Nephron progenitor cell (in vitro differentiated cells): ENCODE results near the gene SORCS2.

Experiments used
- DNase-seq: peaks from one replicate; pipeline ENCODE4 v3.0.0; 2021
- H3K27ac Mint-ChIP-seq: 2 replicates; pipeline ENCODE4 v1.8.0; 2021; ENCODE audit warnings: mild to moderate bottlenecking, moderate library complexity, mixed read lengths
- H3K27me3 Mint-ChIP-seq: 2 replicates; pipeline ENCODE4 v1.8.0; 2021; ENCODE audit warnings: mild to moderate bottlenecking, low read depth, mixed read lengths; ENCODE audit not compliant: poor library complexity
- H3K36me3 Mint-ChIP-seq: 2 replicates; pipeline ENCODE4 v1.8.0; 2021; ENCODE audit warnings: low read depth, mixed read lengths
- H3K4me1 Mint-ChIP-seq: 2 replicates; pipeline ENCODE4 v1.8.0; 2021; ENCODE audit warnings: mixed read lengths
- H3K4me3 Mint-ChIP-seq: 2 replicates; pipeline ENCODE4 v1.8.0; 2021; ENCODE audit warnings: mild to moderate bottlenecking, moderate library complexity, mixed read lengths
- H3K9me3 Mint-ChIP-seq: 2 replicates; pipeline ENCODE4 v1.8.0; 2021; ENCODE audit warnings: mild to moderate bottlenecking, moderate library complexity, mixed read lengths
- CTCF ChIP-seq: fragments of 200-600 bp; sonication (generic); IDR thresholded peaks from 2 replicates; pipeline ENCODE4 v1.5.0; 2021; ENCODE audit warnings: antibody characterized with exemption

SORCS2 gene

GRCh38 chr4:7362862-7363430 is 170.6 kb downstream of the SORCS2 start:
- Mint-ChIP-seq H3K4me3 (no peak overlapping the region), H3K4me1 (peaks cover 47% of the 10 kb centered on the region), H3K9me3 (no peaks in the 10 kb centered on the region), H3K27me3 (peaks cover 10% of the 10 kb centered on the region), H3K27ac (no peak overlapping the region), H3K36me3 (peaks cover 4% of the 10 kb centered on the region)
- no peak for DNase-seq
- no peak for TF ChIP-seq CTCF

GRCh38 chr4:7364979-7365378 is 172.6 kb downstream of the SORCS2 start:
- Mint-ChIP-seq H3K4me3 (no peak overlapping the region), H3K36me3 (peaks cover 4% of the 10 kb centered on the region), H3K27me3 (peaks cover 13% of the 10 kb centered on the region), H3K27ac (no peak overlapping the region), H3K9me3 (no peaks in the 10 kb centered on the region), H3K4me1 (peaks cover 33% of the 10 kb centered on the region)
- no peak for DNase-seq
- TF ChIP-seq CTCF: no peak

- peaks cover 4% of the 10 kb centered on the region for H3K36me3 Mint-ChIP-seq
- TF ChIP-seq CTCF: no peak
- peaks cover 11% of the 10 kb centered on the region for H3K27me3 Mint-ChIP-seq
- H3K4me1 Mint-ChIP-seq: peaks cover 34% of the 10 kb centered on the region
- no peaks in the 10 kb centered on the region for H3K9me3 Mint-ChIP-seq
- DNase-seq: no peak
- H3K27ac Mint-ChIP-seq: no peak overlapping the region
- no peak overlapping the region for H3K4me3 Mint-ChIP-seq
Measured at GRCh38 chr4:7365462-7366179, 173.3 kb downstream of the SORCS2 start.

- Mint-ChIP-seq H3K9me3 (no peaks in the 10 kb centered on the region), H3K4me1 (peaks cover 35% of the 10 kb centered on the region), H3K27me3 (peaks cover 8% of the 10 kb centered on the region), H3K27ac (peak overlapping the region; percentile 65), H3K4me3 (no peak overlapping the region), H3K36me3 (peaks cover 4% of the 10 kb centered on the region)
- TF ChIP-seq CTCF: no peak
- no peak for DNase-seq
Measured at GRCh38 chr4:7366180-7366945, 174.0 kb downstream of the SORCS2 start.

- H3K4me1 Mint-ChIP-seq: peaks cover 41% of the 10 kb centered on the region
- peaks cover 4% of the 10 kb centered on the region for H3K36me3 Mint-ChIP-seq
- H3K27me3 Mint-ChIP-seq: peaks cover 8% of the 10 kb centered on the region
- H3K27ac Mint-ChIP-seq: no peak overlapping the region
- TF ChIP-seq CTCF: no peak
- no peak for DNase-seq
- no peaks in the 10 kb centered on the region for H3K9me3 Mint-ChIP-seq
- no peak overlapping the region for H3K4me3 Mint-ChIP-seq
Measured at GRCh38 chr4:7366954-7367353, 174.6 kb downstream of the SORCS2 start.
